HG03469 (cell line): ENCODE data around the gene PRKAR1A.

Experiments
- ATAC-seq: cut with Tn5 transposase; IDR thresholded peaks from one replicate; pipeline ENCODE4 v1.9.1; 2021; ENCODE audit warnings: mild to moderate bottlenecking, moderate library complexity, moderate number of reproducible peaks; ENCODE audit not compliant: unreplicated experiment

PRKAR1A gene

GRCh38 chr17:68541816-68542215 is 29.6 kb downstream of the PRKAR1A start:
- ATAC-seq, result no peak

- no peak for ATAC-seq
These were observed 30.7 kb downstream of the PRKAR1A start for GRCh38 chr17:68542698-68543463.

GRCh38 chr17:68544111-68544915 is 32.1 kb downstream of the PRKAR1A start:
- no peak for ATAC-seq

GRCh38 chr17:68556551-68556950 is 44.3 kb downstream of the PRKAR1A start:
- no peak for ATAC-seq

GRCh38 chr17:68559316-68559715 is 47.1 kb downstream of the PRKAR1A start:
- ATAC-seq, result no peak

- ATAC-seq, result no peak
These were observed 48.9 kb downstream of the PRKAR1A start for GRCh38 chr17:68560966-68561720.

- ATAC-seq, result no peak
These were observed 50.5 kb downstream of the PRKAR1A start for GRCh38 chr17:68562736-68563135.

- no peak for ATAC-seq
These were observed 52.3 kb downstream of the PRKAR1A start for GRCh38 chr17:68564415-68565111.

- no peak for ATAC-seq
These were observed 53.6 kb downstream of the PRKAR1A start for GRCh38 chr17:68565661-68566441.

GRCh38 chr17:68566442-68566738 is 54.2 kb downstream of the PRKAR1A start:
- no peak for ATAC-seq

- no peak for ATAC-seq
These were observed 54.8 kb downstream of the PRKAR1A start for GRCh38 chr17:68567035-68567434.

GRCh38 chr17:68567581-68567980 is 55.4 kb downstream of the PRKAR1A start:
- no peak for ATAC-seq

- no peak for ATAC-seq
These were observed 56.4 kb downstream of the PRKAR1A start for GRCh38 chr17:68568581-68568980.

- no peak for ATAC-seq
These were observed 57.1 kb downstream of the PRKAR1A start for GRCh38 chr17:68569346-68569745.

GRCh38 chr17:68570526-68570925 is 58.3 kb downstream of the PRKAR1A start:
- ATAC-seq, result no peak

GRCh38 chr17:68572138-68572842 is 60.1 kb downstream of the PRKAR1A start:
- ATAC-seq, result no peak

GRCh38 chr17:68573338-68573737 is 61.1 kb downstream of the PRKAR1A start:
- no peak for ATAC-seq

GRCh38 chr17:68576137-68576536 is 63.9 kb downstream of the PRKAR1A start:
- ATAC-seq, result no peak

- ATAC-seq, result no peak
These were observed 64.7 kb downstream of the PRKAR1A start for GRCh38 chr17:68576811-68577496.
